ENCODE measurements around the gene MYLK2.
"Not testable (repeated sequence)": the region's sequence is repeated elsewhere in the genome, so short reads cannot be mapped to it uniquely, and the experiment has no call there.

MYLK2 gene

DNA sequence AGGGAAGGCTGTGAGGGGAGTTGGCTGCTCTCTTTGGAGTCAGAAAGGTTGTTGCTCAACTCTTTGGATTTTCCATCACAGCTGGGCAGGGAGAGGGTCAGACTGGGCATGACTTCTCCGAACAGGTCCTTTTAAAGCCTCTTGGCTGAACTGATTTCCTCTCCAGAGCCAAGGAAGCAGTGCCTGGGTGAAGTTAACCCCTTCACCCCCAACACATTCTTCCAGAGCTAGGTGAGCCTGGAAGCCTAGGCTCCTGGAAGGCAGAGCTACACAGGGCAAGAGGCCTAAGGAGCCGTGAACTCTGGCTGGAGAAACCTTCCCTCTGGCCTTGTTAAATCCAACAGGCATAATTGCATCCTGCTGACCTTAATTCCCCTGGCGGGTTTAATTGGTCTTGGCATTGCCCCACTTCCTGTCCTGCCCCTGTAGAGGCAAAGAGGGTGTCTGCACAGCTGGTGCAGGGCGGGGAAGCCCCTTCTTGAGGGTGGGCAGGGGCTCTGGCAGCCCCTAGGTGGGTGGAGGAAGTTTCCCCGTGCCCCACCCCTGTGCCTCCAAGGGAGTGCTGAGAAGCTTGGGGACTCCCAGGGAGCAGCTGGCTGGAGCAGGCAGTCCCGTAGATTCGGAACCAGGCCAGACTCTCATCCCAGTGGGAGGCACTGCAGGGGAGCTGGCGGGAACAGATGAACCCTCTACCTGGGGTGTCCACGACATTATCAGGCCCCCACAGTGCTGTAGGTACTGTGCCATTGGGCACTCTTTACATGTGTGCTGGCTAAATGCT, 3.6 kb upstream of the MYLK2 start:
- no peak for DNase-seq (ENCODE audit: low spot score)

DNA sequence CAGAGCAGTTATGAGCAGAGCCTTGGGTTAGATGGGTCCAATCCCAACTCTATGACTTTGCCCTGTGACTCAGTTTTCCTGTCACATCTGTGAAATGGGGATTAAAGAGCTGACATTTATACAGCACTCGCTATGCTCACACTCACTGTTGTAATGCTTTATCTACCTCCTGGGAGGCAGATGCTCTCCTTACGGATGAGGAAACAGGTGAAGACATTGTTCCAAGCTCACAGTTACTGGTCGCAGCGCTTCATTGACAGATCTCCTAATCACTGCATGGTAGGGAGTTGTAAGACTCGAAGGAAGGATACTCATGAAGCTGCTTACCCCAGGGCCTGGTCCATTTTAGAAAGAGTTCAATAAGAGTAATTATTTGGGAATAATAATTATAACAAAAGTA, 2.9 kb upstream of the MYLK2 start:
- no peak for DNase-seq (ENCODE audit: low spot score)

DNA sequence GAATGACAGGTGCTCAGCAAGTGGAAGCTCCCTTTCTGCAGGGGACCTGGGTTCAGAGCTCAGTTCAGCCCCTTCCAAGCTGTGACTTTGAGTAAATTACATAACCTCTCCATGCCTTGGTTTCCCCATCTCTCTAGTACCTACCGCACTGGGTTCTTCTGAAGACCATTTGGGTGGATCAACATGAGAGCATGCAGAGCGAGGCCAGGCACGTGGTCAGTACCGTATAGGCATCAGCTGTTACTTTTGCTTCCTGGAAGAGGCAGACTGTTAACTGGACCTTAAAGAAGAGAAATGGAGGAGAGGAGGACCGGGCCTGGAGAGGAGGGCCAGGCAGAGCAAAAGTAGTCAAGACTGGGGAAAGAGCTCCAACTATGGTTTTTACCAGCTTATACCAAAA, 1.7 kb upstream of the MYLK2 start:
- no peak for DNase-seq (ENCODE audit: low spot score)

DNA sequence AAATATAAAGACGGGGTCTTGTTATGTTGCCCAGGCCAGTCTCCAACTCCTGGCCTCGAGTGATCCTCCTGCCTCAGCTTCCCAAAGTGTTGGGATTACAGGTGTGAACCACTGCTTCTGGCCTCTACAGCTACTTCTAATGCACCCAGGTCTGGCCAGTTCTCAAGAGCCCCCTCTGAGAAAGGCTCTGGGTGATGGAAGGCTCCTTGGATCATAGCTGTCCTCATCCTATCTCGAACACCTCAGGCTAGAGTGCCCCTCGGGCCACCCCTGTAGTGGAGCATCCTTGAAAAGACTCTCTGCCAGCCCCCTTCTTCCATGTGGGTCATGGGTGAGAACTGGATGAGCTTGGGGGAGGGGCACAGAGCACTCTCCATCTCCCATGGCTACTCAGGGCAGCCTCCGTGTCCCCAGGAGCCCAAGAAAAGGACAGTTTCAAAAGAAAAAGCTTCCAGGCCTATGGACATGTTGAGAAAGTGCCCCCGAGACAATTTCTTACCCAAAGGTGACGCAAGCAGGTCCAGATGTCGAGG, 714 bp upstream of the MYLK2 start:
- no peak for DNase-seq (ENCODE audit: low spot score)

DNA sequence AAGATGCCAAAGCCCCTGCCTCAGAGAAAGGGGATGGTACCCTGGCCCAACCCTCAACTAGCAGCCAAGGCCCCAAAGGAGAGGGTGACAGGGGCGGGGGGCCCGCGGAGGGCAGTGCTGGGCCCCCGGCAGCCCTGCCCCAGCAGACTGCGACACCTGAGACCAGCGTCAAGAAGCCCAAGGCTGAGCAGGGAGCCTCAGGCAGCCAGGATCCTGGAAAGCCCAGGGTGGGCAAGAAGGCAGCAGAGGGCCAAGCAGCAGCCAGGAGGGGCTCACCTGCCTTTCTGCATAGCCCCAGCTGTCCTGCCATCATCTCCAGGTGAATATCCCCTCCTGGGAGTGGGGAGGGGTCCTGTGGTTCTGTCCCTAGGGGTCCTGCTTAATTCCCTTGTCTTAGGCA, 1.1 kb downstream of the MYLK2 start:
- no peak for DNase-seq (ENCODE audit: low spot score)

DNA sequence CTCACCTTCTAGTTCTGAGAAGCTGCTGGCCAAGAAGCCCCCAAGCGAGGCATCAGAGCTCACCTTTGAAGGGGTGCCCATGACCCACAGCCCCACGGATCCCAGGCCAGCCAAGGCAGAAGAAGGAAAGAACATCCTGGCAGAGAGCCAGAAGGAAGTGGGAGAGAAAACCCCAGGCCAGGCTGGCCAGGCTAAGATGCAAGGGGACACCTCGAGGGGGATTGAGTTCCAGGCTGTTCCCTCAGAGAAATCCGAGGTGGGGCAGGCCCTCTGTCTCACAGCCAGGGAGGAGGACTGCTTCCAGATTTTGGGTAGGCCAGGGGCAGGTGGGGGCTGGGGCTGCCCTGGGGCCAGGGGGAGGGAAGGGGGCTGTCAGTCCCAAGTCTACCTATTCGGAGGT, 2.3 kb downstream of the MYLK2 start:
- DNase-seq (ENCODE audit: low spot score): no peak

DNA sequence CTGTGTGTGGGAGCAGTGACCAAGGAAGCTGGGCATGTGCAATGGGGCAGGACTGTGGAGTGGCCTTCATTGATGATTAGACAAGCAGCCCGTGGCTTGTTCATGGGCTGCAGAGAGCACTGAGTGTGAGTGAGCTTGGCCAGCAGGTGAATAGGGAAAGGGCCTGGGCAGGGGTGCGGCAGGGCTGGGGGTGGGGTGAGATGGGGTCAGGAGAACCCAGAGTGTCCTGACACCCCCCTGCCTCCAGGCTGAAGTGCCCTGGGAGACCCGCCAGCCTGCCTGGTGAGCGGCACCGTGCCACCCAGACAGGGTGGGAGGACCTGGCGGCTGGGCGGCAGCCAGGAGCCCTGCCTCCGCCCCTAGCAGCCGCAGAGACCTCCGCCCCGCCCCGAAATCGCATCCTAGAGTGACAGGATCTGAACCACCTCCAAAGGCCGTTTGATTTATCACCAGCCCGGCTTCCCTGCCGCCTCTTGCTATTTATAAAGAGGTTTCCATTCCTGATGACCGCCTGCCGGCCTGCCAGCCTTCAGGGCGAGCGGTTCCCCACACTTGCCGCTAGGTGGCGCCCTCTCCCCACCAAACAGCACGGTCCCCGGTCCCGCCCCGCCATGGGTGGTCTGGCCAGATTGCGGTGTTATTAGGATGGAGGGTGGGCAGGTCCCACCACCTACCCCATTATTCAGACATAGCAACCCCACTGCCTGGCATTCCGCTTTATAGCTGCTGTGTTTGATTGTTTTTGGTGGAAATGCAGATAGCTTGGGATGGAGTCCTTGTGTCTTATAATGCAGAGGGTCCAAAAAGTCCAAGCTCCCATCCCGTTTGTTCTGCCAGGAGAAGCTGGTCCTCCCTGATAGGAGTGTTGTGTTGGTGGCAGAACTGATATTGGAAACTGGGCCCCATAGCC, 3.5 kb downstream of the MYLK2 start:
- DNase-seq (ENCODE audit: low spot score): peak; percentile 60

DNA sequence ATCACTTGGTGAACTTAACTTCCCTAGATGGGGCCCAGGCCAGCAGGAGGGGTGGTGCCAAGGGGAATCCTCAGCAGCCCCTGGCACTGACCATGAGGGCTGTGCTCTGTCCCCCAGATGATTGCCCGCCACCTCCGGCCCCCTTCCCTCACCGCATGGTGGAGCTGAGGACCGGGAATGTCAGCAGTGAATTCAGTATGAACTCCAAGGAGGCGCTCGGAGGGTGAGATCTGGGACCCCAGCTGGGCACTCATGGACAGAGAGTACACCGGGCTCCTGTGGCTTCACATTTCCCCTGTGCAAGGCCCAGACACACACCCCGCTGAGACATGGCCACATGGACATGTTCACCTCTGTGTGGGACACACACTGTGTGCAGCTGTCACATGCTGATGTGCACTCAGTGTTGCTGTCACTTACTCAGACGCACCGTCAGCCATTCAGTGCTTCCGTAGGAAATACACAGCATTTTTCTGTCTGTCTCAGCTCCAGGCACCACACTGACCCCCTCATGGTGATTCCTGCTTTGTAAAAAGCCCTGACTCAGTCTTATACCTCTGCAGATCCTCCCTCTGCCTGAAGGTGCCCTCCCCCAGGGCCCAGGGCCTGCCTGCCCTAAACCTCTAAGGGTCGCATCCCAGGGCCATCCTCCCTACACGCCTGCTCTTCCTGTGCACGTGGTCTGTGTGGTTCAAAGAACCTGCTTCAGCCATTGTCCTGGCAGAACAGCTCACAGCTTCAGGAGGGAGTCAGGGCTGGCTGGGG, 4.4 kb downstream of the MYLK2 start:
- no peak for DNase-seq (ENCODE audit: low spot score)

DNA sequence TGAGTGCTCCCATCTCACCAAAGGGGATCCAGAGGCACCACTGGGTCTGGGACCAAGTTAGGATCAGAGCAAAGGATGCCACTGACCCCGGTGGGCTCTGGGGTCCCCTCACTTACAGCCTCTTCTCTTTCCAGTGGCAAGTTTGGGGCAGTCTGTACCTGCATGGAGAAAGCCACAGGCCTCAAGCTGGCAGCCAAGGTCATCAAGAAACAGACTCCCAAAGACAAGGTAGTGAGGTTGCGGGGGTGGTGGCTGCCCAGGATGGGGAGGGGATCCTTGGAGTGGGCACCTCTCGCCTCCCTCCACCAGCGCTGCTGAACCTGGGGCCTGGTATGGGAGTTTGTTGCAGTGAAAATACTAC, 4.9 kb downstream of the MYLK2 start:
- no peak for DNase-seq (ENCODE audit: low spot score)

DNA sequence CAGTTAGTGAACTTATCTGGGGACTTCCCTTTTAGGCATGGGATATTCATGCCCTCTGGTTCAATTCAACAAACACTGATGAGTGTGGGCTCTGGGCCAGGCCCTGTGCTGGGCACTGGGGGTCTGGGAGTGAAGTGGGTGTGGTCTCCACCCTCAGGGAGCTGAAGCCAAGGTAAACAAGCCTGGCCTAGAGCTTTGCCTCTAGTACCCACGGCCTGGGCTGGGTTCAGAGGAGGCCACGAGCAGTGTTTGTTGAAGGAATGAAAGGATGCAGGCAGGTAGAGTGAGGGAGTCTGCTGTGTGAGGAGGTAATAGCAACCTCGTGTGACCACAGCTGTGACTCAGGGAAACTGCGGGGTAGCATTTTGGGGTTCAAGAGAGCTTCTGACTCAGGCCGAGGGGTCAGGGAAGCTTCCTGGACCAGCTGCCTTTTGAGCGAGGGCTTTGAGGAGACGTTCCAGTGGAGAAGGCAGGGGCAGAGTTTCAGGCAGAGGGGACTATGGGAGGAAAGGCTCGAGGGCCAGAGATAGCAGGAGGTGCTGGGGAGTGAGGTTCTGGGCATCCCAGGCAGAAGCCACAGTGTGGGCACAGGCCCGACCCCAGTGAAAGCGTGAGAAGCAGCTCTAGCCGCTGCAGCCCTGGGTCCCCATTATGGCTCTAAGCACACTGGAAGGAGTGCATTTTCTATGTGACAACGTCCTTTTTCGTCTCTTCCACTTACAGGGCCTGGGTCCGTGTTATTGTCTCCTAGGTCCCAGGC, 5.6 kb downstream of the MYLK2 start:
- DNase-seq (ENCODE audit: low spot score): no peak

DNA sequence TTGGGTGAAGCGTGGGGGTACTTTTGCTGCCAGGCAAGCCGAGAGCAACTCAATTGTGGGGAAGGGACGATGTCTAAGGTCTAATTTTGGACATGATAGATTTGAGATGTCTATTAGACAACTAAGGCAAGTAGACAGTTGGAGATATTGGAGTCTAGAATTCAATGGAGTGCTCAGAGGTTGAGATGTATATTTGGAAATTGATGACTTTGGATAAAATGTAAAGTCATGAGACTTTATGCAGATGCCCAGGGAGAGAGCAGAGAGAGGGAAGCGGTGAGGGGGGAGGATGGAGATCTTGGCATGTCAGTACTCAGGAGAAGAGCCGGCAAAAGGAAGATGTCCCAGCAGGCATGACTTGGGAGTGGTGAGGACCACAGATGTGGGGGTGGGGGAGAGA, 6.9 kb downstream of the MYLK2 start:
- no peak for DNase-seq (ENCODE audit: low spot score)

DNA sequence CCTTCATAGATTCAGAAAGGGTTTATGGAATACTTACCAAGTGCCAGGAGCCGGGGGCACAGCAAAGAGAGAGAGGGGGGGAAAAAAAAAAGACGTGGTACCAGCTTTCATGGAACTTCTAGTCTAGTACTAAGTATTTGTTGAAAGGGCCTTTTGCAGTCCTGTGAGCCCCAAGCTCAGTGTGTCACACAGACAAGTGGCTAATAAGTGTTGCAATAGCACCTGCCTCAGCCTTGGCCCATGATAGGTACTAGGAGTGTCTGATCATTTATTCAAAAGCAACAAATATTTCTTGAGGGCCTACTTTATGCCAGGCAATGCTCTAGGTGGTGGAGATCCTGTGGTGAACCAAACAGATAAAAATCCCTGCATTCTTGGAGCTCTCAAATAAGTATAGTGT, 7.9 kb downstream of the MYLK2 start:
- no peak for DNase-seq (ENCODE audit: low spot score)

DNA sequence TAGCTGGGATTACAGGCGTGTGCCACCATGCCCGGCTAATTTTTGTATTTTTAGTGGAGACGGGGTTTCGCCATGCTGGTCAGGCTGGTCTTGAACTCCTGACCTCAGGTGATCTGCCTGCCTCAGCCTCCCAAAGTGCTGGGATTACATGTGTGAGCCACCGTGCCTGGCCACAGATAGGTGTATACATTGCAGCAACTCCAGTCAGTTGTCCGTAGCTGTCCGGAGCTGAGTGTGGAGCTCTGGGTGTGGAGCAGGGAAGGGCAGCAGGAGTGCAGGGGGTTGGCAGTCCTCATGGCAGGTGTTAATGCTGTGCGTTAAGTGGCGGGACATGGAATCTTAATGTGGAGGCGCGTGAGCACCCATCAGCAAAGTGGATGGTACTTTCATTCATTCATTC, 8.9 kb downstream of the MYLK2 start:
- DNase-seq (ENCODE audit: low spot score): not testable (repeated sequence)

DNA sequence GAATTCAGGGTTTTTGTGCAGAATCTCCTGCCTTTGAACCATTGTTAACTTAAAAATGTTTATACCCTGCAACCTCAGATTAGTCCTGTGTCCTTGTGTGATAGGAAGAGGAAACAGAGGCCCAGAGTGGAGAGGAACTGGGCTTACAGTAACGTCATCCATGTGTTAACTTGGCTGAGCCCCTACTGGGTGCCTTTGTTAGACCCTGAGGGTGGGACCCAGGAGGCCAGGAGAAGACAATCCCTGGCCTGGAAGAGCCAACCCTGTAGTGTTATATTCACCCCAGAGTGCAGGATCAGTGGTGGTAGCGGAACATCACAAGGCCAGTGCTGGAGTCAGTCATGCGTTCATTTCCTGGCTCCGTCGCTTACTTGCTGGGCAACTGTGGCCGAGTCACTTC, 10.6 kb downstream of the MYLK2 start:
- DNase-seq (ENCODE audit: low spot score): no peak

DNA sequence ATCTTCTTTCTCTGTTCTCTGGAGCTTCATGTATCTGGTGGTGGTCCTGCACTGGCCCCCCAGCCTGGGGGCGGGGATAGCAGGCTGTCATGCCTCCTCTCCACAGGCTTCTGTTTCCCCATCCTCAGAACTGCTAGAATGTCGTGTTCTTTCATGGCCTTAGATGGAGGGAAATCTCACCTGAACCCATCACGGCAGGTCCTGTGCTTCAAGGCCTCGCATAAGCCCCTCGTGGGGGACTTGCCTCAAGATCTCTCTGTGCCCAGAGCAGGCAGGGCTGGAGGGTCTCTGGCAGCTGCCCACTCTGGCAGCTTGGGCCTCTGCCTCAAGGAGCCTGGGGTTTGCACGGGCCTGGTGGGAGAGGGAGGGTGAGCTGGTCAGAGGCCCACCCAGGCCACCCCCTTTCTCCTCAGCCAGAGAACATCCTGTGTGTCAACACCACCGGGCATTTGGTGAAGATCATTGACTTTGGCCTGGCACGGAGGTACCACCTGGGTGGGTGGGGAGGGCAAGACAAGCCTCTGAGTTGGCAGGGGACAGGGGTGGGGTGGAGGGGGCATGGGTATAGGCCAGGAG, 11.3 kb downstream of the MYLK2 start:
- DNase-seq (ENCODE audit: low spot score): no peak

DNA sequence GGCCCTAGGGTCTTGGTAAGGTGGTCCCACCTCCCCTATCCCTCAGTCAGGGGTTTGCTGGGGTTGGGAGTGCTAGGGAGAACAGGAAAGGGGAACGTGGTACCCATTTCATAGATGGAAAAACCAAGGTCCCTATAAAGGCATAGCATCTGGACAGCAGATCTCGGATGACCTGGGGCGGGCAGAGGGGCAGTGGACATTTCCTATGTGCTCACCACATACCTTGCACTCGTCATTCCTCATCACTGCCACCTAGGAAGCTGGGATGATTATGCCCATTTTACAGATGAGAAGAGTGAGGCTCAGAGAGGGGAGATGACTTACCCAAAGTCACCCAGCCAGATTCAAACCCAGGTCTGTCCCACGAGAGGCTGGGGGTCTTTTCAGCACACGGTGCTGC, 12.1 kb downstream of the MYLK2 start:
- no peak for DNase-seq (ENCODE audit: low spot score)

DNA sequence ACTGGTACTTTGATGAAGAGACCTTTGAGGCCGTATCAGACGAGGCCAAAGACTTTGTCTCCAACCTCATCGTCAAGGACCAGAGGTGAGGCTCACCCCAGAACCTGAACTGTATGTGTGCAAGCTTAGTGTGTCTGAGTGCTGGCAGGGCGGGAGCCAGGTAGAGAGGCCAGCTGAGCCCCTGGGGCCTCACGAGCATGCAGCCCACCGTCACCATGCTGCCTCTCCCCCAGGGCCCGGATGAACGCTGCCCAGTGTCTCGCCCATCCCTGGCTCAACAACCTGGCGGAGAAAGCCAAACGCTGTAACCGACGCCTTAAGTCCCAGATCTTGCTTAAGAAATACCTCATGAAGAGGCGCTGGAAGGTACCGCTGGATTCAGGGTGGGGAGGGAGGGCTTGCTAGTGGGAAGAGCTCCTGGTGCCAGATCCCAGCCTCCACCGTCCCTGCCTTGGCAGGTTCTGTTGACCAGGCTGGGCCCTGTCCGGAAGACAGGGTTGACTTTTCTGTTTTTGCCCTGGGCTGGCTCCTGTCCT, 12.7 kb downstream of the MYLK2 start:
- DNase-seq (ENCODE audit: low spot score): no peak

DNA sequence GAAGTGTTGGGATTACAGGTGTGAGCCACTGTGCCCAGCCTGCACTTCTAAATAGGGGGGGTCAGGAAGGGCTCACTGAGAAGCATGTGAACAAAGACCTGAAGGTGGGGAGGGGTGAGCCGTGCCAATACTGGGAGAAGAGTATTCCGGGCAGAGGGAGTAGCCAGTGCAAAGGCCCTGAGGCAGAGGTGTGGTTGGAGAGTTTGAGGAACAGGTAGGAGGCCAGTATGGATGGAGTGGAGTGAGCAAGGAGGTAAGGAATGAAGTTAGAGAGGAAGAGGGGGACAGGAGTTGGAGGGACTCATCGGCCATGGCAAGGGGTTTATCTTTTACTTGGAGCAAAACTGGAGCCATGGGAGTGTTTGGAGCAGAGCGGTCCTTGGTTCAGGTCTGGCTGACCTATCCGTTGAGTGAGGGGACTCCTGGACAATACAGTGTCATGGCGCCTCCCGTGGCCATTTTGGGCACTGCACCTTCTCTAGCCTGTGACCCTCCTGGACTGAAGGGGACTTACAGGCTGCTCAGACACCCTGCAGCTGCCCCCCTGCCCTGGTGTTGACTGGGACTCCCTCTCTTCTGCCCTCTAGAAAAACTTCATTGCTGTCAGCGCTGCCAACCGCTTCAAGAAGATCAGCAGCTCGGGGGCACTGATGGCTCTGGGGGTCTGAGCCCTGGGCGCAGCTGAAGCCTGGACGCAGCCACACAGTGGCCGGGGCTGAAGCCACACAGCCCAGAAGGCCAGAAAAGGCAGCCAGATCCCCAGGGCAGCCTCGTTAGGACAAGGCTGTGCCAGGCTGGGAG, 14.2 kb downstream of the MYLK2 start:
- DNase-seq (ENCODE audit: low spot score): peak; percentile 60

DNA sequence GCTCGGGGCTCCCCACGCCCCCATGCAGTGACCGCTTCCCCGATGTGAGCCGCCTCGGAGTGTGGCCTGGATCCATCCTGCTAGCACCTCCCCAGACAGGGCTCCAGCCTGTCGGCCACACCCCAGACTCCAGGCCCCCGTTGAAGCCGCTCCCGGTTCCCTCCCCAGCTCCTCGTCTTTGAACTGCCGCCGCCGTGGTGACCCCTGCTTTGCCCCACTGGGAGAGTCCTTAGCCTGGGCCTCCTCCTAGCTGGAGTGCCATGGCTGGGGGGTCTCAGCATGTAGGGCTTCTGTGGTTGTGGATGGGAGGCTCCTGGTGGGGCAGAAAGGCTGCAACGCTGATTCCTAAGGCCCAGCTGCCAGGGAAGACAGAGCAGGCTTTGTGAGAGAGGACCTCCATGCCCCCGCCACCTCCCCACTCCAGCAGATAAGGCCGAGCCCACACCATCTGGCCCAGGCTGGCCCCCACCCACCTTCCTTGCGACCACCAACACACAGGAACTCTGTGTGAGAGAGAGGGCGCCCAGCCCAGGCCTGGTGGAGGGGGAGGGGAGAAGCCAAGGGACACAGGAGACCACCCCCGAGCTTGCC, 14.9 kb downstream of the MYLK2 start:
- no peak for DNase-seq (ENCODE audit: low spot score)

DNA sequence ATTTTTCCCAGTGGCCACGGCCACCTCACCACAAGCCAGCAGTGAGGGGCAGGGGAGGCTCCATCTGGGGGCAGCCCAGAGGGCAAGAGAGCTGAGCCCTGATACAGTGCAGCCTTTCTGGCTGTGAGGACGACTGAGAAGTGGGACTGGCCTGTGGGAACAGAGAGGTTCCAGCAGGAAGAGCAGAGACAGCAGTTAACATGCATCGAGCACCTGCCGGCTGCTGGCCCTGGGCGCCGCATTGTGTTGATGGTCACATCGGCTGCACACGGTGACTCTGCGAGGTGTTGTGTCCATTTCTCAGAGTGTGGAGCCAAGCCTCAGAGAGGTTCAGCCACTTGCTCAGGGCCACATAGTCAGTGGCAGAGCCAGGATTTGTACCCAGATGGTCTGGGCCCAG, 16.4 kb downstream of the MYLK2 start:
- no peak for DNase-seq (ENCODE audit: low spot score)
